Astrocyte of the spinal cord (primary cell): ENCODE measurements around the gene ELOVL5.

Experiments
- DNase-seq: peaks from one replicate; pipeline ENCODE4 v3.0.0; 2011; ENCODE audit warnings: low read depth, low spot score
- H3K4me3 ChIP-seq: 2 replicates; pipeline ENCODE4 v1.5.1; 2011; ENCODE audit warnings: low read depth, mild to moderate bottlenecking, low read length, moderate library complexity
- CTCF ChIP-seq: IDR thresholded peaks from 2 replicates; pipeline ENCODE4 v1.5.1; 2012; ENCODE audit warnings: low read depth, mild to moderate bottlenecking, low read length, inconsistent platforms
- in situ Hi-C: cut with HindIII; loops from 2 replicates; pipeline ENCODE4 v1.10.0; 2017; ENCODE audit warnings: low sequenced_read_pairs

The ELOVL5 gene

GRCh38 chr6:53246924-53247323 is 101.8 kb downstream of the ELOVL5 start:
- no peak overlapping the region for H3K4me3 ChIP-seq
- in situ Hi-C loops = no loop called here
- TF ChIP-seq CTCF = no peak

GRCh38 chr6:53244958-53245357 is 103.8 kb downstream of the ELOVL5 start:
- no peak overlapping the region for H3K4me3 ChIP-seq
- no peak for DNase-seq
- in situ Hi-C loops = no loop called here
- TF ChIP-seq CTCF = no peak

More at GRCh38 chr6:53246924-53247323, 101.8 kb downstream of the ELOVL5 start:
- DNase-seq = no peak

GRCh38 chr6:53244399-53244931 is 104.3 kb downstream of the ELOVL5 start:
- DNase-seq = no peak

GRCh38 chr6:53241938-53242337 is 106.8 kb downstream of the ELOVL5 start:
- DNase-seq = no peak
- TF ChIP-seq CTCF = no peak
- no peak overlapping the region for H3K4me3 ChIP-seq
- in situ Hi-C loops = no loop called here

More at GRCh38 chr6:53244399-53244931, 104.3 kb downstream of the ELOVL5 start:
- TF ChIP-seq CTCF = no peak
- in situ Hi-C loops = no loop called here
- no peak overlapping the region for H3K4me3 ChIP-seq

- no peak for TF ChIP-seq CTCF
- in situ Hi-C loops = no loop called here
- no peak overlapping the region for H3K4me3 ChIP-seq
- DNase-seq = no peak
Observed at GRCh38 chr6:53240761-53241160, 108.0 kb downstream of the ELOVL5 start.

- no peak overlapping the region for H3K4me3 ChIP-seq
- TF ChIP-seq CTCF = no peak
- in situ Hi-C loops = no loop called here
- no peak for DNase-seq
Observed at GRCh38 chr6:53240139-53240538, 108.6 kb downstream of the ELOVL5 start.

- DNase-seq = no peak
- TF ChIP-seq CTCF = no peak
- in situ Hi-C loops = no loop called here
- no peak overlapping the region for H3K4me3 ChIP-seq
Observed at GRCh38 chr6:53239526-53239925, 109.2 kb downstream of the ELOVL5 start.
